Ishikawa (cell line): ENCODE data around the gene SLX1A.

ENCODE experiments used
- CEBPB ChIP-seq: IDR thresholded peaks from 2 replicates; pipeline ENCODE4 v1.6.1; 2012
- EGR1 ChIP-seq: IDR thresholded peaks from 2 replicates; pipeline ENCODE4 v1.6.1; 2012
- FOXM1 ChIP-seq: IDR thresholded peaks from 2 replicates; pipeline ENCODE4 v1.6.1; 2012; ENCODE audit warnings: low read depth, borderline replicate concordance
- RAD21 ChIP-seq: IDR thresholded peaks from 2 replicates; pipeline ENCODE4 v1.6.1; 2012; ENCODE audit warnings: low read depth
- REST ChIP-seq: IDR thresholded peaks from 2 replicates; pipeline ENCODE4 v1.6.1; 2012; ENCODE audit warnings: low read depth, mild to moderate bottlenecking
- ZBTB7A ChIP-seq: IDR thresholded peaks from 2 replicates; pipeline ENCODE4 v1.6.1; 2012; ENCODE audit warnings: low read depth

DNA sequence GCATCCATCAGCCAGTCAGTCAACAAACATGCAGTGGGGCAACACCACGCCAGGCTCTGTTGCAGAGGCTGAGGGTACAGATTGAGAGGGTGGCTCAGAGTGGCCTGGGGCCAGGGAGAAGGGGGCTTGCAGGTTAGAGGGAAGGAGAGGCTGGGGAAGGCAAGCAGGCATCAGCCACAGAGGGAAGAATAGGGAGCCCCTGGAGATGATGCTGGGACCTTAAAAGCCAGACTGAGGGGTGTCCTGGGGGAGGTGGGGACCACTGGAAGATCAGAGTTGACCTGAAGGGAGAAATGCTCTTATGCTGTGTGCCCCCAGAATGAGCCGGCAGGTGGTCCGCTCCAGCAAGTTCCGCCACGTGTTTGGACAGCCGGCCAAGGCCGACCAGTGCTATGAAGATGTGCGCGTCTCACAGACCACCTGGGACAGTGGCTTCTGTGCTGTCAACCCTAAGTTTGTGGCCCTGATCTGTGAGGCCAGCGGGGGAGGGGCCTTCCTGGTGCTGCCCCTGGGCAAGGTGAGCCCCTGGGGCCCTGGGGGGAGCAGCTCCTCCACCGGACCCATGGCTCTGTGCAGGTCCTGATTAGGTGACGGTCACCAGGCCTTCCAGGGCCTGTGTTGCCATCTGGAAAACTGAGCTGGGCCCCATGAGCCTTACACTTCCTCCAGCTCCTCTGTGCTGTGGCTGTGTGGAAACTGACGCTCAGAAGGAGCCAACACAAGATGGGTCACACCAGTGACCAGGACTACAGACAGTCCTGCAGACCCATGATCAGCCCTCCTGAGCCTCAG lies 8.6 kb upstream of the SLX1A start:
- no peak for TF ChIP-seq RAD21
- no peak for TF ChIP-seq EGR1
- no peak for TF ChIP-seq REST
- TF ChIP-seq CEBPB = no peak
- TF ChIP-seq ZBTB7A = no peak
- TF ChIP-seq FOXM1 = no peak
